Thoracic aorta (tissue), 2 donors: ENCODE measurements around the gene FBXO38. TPM values are rescaled to one million over a fixed set of nuclear protein-coding genes. Genes with fewer than 3 reads are reported as not detected.
"Not testable (repeated sequence)": the region's sequence is repeated elsewhere in the genome, so short reads cannot be mapped to it uniquely, and the experiment has no call there.

Source experiments
- ATAC-seq: fragments of 150-250 bp; one replicate; pipeline ENCODE4 v1.8.0; 2017; ENCODE audit warnings: low read depth; ENCODE audit not compliant: insufficient number of reproducible peaks, low FRiP score
- DNase-seq: peaks from one replicate; pipeline ENCODE4 v3.0.0-alpha.2; 2020; ENCODE audit warnings: low spot score
- H3K27ac ChIP-seq, 2 donors: fragments of 200-600 bp; sonication (generic); 1 replicate in 1 of 2; 2 replicates in 1 of 2; pipeline ENCODE4 v1.5.1; 2016; ENCODE audit warnings: mild to moderate bottlenecking in 2 of 2, moderate library complexity in 2 of 2
- H3K27me3 ChIP-seq: fragments of 200-600 bp; sonication (generic); replicated peaks from 2 replicates; pipeline ENCODE4 v1.6.0; 2016; ENCODE audit warnings: mild to moderate bottlenecking; ENCODE audit not compliant: insufficient read depth
- H3K36me3 ChIP-seq: fragments of 200-600 bp; sonication (generic); one replicate; pipeline ENCODE4 v1.5.1; 2016
- H3K4me1 ChIP-seq, 2 donors: fragments of 200-600 bp; sonication (generic); 1 replicate in 1 of 2; 2 replicates in 1 of 2; pipeline versions ENCODE4 v1.5.1 to v1.6.0; 2016; ENCODE audit warnings: low read depth in 2 of 2, mild to moderate bottlenecking in 1 of 2; ENCODE audit not compliant: control insufficient read depth in 1 of 2
- H3K4me3 ChIP-seq: fragments of 200-600 bp; sonication (generic); 2 replicates; pipeline ENCODE4 v1.5.1; 2016; ENCODE audit warnings: mild to moderate bottlenecking
- H3K9me3 ChIP-seq: fragments of 200-600 bp; sonication (generic); 2 replicates; pipeline ENCODE4 v1.5.1; 2016
- total RNA-seq, 2 donors: library from RNA; depleted of rRNA; stranded (reverse); fragments of >200 nt; gene quantifications; one replicate each; pipeline versions ENCODE4 v1.1.0 to v1.2.3, GENCODE V29; 2016
- TF ChIP-seq, protein P1 (sequence below): fragments of 200-600 bp; sonication (generic); IDR thresholded peaks from one replicate; pipeline ENCODE4 v1.5.1; 2019; ENCODE audit warnings: antibody characterized with exemption

The FBXO38 gene
- total RNA-seq, 2 donors from 2014 or later = 33.7 to 121 TPM

DNA sequence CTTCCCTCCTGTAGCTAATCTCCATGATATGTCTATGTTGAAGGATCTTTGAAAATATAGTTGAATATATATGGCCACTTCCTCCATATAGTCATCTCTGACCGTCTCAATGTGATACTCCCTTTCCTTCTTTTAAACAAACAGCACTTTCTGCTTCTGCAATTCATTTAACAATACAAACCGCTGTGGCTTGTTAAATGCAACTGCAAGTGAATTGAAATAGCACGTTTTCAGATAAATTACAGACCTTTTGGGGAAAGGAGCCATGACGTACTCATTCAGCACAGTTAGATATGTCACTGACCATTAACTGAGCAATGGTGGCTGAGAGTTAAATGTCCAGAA is 82.5 kb downstream of the FBXO38 start:
- ATAC-seq (no peak), DNase-seq (no peak)
- H3K4me1 ChIP-seq = peaks cover 12 to 35% of the 10 kb centered on the region in 2 donors
- no peaks in the 10 kb centered on the region for H3K9me3 ChIP-seq
- H3K27ac ChIP-seq = peak overlapping the region in 1 of 2 donors; percentile 39
- TF ChIP-seq, protein P1, sequence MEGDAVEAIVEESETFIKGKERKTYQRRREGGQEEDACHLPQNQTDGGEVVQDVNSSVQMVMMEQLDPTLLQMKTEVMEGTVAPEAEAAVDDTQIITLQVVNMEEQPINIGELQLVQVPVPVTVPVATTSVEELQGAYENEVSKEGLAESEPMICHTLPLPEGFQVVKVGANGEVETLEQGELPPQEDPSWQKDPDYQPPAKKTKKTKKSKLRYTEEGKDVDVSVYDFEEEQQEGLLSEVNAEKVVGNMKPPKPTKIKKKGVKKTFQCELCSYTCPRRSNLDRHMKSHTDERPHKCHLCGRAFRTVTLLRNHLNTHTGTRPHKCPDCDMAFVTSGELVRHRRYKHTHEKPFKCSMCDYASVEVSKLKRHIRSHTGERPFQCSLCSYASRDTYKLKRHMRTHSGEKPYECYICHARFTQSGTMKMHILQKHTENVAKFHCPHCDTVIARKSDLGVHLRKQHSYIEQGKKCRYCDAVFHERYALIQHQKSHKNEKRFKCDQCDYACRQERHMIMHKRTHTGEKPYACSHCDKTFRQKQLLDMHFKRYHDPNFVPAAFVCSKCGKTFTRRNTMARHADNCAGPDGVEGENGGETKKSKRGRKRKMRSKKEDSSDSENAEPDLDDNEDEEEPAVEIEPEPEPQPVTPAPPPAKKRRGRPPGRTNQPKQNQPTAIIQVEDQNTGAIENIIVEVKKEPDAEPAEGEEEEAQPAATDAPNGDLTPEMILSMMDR = no peak
- H3K4me3 ChIP-seq = peak overlapping the region; percentile 34
- H3K36me3 ChIP-seq = no peaks in the 10 kb centered on the region
- no peaks in the 10 kb centered on the region for H3K27me3 ChIP-seq

DNA sequence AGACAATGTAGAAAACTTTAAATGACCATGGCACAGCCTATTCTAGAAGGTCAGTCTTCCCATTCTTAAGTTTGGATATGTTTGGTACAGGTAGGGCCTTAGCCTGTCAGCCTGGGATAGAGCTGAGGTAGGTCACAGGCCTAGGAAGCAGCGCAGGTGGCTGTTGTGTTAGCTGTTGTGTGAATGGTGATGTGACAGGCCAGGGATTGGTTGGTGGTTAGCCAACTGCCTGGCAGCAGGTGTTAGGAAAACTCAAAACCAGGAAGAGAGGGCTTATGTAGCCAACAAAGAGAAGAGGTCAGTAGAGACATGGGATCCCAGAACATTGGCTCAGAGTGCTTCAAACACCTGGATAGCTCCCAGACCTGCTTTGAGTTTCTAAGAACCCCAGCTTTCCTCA is 84.2 kb downstream of the FBXO38 start:
- DNase-seq (no peak), ATAC-seq (no peak)
- Histone ChIP-seq H3K9me3 (no peaks in the 10 kb centered on the region), H3K27ac (peak overlapping the region in 1 of 2 donors; percentile 63), H3K36me3 (no peaks in the 10 kb centered on the region), H3K4me3 (no peak overlapping the region), H3K4me1 (peaks cover 12 to 36% of the 10 kb centered on the region in 2 donors), H3K27me3 (no peaks in the 10 kb centered on the region)
- TF ChIP-seq, protein P1 = no peak

DNA sequence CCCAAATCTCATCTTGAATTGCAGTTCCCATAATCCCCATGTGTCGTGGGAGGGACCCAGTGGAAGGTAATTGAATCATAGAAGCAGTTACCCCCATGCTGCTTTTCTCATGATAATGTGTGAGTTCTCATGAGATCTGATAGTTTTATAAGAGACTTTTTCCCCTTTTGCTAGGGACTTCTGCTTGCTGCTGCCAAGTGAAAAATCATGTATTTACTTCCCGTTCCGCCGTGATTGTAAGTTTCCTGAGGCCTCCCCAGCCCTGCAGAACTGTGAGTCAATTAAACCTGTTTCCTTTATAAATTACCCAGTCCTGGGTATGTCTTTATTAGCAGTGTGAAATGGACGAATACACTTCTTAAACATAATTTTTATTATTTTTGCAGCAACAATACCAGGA is 85.0 kb downstream of the FBXO38 start:
- H3K4me1 ChIP-seq = peaks cover 12 to 43% of the 10 kb centered on the region in 2 donors
- H3K4me3 ChIP-seq, ATAC-seq: not testable (repeated sequence)

DNA sequence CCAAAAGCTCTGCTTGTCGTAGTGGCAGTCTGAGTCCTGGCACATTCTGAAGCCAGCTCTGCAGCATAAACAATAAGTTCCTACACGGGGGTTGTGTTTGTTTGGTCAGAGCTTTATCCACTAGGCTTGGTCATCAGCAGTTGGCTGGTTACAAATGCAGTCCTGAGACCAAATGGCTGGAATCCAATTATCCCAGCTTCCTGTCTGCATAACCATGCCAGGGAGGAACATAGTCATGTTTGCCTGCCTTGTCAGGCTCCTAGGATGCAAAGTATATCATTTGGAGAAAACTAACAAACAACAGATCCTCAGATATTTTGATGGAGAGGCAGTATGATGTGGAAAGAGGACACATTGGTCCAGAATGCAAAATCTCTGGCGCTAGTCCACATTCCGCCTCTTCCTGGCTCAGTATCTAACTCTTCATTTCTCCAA is 85.8 kb downstream of the FBXO38 start:
- peak; percentile 14 for DNase-seq
- peak overlapping the region; percentile 56 to 63 for H3K27ac ChIP-seq

More for the DNA sequence above, 85.0 kb downstream of the FBXO38 start:
- peak overlapping the region; percentile 56 to 63 for H3K27ac ChIP-seq
- H3K36me3 ChIP-seq, H3K27me3 ChIP-seq, DNase-seq, H3K9me3 ChIP-seq: not testable (repeated sequence)

DNA sequence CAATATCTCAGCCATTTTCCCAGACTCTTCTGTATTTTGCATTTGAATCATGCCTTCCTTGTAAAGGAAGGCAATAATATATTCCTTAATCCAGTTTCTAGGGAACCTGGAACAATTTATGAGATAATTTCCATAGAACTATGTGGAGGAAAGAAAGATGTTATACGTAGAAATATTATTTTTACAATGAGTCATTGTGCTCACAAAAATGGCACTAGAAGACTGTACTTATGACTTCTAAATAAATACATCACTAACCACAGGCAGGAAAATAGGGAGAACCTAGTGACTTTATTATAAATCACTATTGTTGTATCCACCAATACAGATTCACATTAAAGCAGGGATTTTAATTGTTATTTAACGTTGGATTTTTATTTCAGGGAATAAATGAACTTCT is 87.6 kb downstream of the FBXO38 start:
- Histone ChIP-seq H3K9me3 (no peaks in the 10 kb centered on the region), H3K4me3 (no peak overlapping the region), H3K4me1 (peaks cover 3 to 31% of the 10 kb centered on the region in 2 donors), H3K27me3 (no peaks in the 10 kb centered on the region), H3K36me3 (no peaks in the 10 kb centered on the region), H3K27ac (peak overlapping the region in 1 of 2 donors; percentile 63)
- ATAC-seq (no peak), DNase-seq (no peak)
- TF ChIP-seq, protein P1 = no peak

More for the DNA sequence above, 85.8 kb downstream of the FBXO38 start:
- H3K36me3 ChIP-seq = no peaks in the 10 kb centered on the region
- H3K9me3 ChIP-seq = no peaks in the 10 kb centered on the region
- TF ChIP-seq, protein P1 = no peak
- ATAC-seq = peak; percentile 58
- H3K27me3 ChIP-seq = no peaks in the 10 kb centered on the region
- H3K4me3 ChIP-seq = no peak overlapping the region
- H3K4me1 ChIP-seq = peaks cover 12 to 43% of the 10 kb centered on the region in 2 donors

DNA sequence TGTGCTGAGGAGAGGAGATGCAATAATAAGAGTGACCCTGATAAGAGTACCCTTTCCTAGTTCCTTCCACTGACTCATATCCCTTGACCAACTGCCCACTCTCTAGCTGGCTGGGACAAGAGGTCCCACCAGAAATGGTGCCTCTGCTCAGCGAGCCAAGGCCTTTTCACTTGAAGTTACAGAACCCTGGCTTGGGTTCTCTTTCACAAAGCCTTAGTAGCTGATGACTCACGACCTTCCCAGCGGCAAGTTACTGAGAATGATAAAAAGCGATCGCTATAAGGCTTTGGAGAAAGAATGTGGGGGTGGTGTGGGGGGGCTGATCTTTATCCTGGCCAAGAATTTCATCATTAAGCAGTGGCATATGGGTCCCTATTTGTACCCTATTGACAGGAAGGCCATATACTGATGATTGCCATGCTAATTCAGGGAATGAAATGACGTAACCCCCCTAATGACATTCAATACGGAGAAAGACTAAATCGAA is 90.3 kb downstream of the FBXO38 start:
- DNase-seq (peak; percentile 53), ATAC-seq (peak; percentile 79)
- H3K4me1 ChIP-seq = peaks cover 3 to 21% of the 10 kb centered on the region in 2 donors
- no peaks in the 10 kb centered on the region for H3K9me3 ChIP-seq
- H3K27ac ChIP-seq = peak overlapping the region; percentile 31 to 63
- no peaks in the 10 kb centered on the region for H3K27me3 ChIP-seq
- TF ChIP-seq, protein P1 = no peak
- no peaks in the 10 kb centered on the region for H3K36me3 ChIP-seq
- H3K4me3 ChIP-seq = peak overlapping the region; percentile 42
